ENCODE results near the gene DTNBP1. TPM values are rescaled to one million over a fixed set of nuclear protein-coding genes. Genes with fewer than 3 reads are reported as not detected.

Gene DTNBP1
- total RNA-seq, 1 donor from 2014 or later: 18.2 TPM

DNA sequence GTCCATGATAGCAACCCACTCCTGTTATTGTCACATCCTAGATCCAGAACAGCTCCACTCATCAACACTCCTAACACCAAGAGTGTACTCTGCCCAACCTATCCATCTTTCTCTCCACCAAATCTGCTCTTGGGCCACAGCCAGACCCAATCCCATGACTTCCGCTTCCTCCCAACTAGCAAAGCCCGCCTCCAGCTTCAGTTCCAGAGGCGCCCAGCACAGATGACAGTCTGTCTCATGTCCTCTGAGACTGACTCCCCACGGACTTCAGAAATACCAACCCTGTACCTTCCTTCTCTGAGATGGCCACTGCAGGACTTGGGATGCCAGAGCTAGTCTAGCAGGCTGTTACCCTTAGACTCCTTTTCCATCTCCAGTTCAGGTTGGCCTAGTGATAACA lies 48.6 kb downstream of the DTNBP1 start:
- Histone ChIP-seq H3K9me3 (no peaks in the 10 kb centered on the region), H3K27ac (no peak overlapping the region), H3K4me3 (no peak overlapping the region), H3K27me3 (no peaks in the 10 kb centered on the region), H3K4me1 (no peaks in the 10 kb centered on the region), H3K36me3 (peaks cover 0 to 12% of the 10 kb centered on the region in 2 donors)
- no peak for DNase-seq (ENCODE audit: extremely low spot score in 2 of 2)
- intact Hi-C loops (cut with DNase I): no loop called here
- TF ChIP-seq, protein P1, sequence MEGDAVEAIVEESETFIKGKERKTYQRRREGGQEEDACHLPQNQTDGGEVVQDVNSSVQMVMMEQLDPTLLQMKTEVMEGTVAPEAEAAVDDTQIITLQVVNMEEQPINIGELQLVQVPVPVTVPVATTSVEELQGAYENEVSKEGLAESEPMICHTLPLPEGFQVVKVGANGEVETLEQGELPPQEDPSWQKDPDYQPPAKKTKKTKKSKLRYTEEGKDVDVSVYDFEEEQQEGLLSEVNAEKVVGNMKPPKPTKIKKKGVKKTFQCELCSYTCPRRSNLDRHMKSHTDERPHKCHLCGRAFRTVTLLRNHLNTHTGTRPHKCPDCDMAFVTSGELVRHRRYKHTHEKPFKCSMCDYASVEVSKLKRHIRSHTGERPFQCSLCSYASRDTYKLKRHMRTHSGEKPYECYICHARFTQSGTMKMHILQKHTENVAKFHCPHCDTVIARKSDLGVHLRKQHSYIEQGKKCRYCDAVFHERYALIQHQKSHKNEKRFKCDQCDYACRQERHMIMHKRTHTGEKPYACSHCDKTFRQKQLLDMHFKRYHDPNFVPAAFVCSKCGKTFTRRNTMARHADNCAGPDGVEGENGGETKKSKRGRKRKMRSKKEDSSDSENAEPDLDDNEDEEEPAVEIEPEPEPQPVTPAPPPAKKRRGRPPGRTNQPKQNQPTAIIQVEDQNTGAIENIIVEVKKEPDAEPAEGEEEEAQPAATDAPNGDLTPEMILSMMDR (IDR thresholded peaks at IDR 0.05): no peak
- TF ChIP-seq POLR2AphosphoS5 (IDR thresholded peaks at IDR 0.05; ENCODE audit: insufficient read depth in 1 of 2, low read depth in 1 of 2) (no peak), POLR2A (IDR thresholded peaks at IDR 0.05) (no peak)

DNA sequence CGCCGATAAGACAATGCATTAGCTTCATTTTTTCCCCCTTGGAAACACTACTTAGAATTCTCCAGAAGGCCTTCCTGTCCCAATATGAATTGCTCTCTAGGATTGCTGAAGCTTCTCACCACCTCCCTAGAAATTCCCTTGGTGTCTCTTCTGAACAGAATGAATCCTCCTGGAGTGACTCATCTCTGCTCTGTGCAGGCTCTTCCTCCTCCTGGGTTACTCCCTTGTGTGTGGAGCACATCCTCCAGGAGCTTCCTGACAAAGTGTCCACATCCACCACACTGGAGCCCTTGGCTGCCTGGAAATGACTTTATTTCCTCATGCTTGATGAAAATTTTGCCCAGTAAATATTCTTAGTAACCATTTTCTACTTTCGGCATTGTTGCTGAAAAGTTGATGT lies 54.4 kb downstream of the DTNBP1 start:
- DNase-seq (ENCODE audit: extremely low spot score in 2 of 2): no peak
- H3K27me3 ChIP-seq: no peaks in the 10 kb centered on the region
- H3K27ac ChIP-seq: no peak overlapping the region
- H3K4me3 ChIP-seq: no peak overlapping the region
- H3K4me1 ChIP-seq: no peaks in the 10 kb centered on the region
- TF ChIP-seq, protein P1 (IDR thresholded peaks at IDR 0.05): no peak
- no peak for TF ChIP-seq POLR2AphosphoS5 (IDR thresholded peaks at IDR 0.05; ENCODE audit: insufficient read depth in 1 of 2, low read depth in 1 of 2)
- TF ChIP-seq POLR2A (IDR thresholded peaks at IDR 0.05): no peak
- peaks cover 0 to 12% of the 10 kb centered on the region in 2 donors for H3K36me3 ChIP-seq
- H3K9me3 ChIP-seq: no peaks in the 10 kb centered on the region
- intact Hi-C loops (cut with DNase I): no loop called here

GRCh38 chr6:15607603-15608002 lies 55.2 kb downstream of the DTNBP1 start:
- H3K27ac ChIP-seq: no peak overlapping the region
- intact Hi-C loops (cut with DNase I): no loop called here
- H3K4me3 ChIP-seq: no peak overlapping the region
- no peaks in the 10 kb centered on the region for H3K27me3 ChIP-seq
- no peak for DNase-seq (ENCODE audit: extremely low spot score in 2 of 2)
- peaks cover 0 to 12% of the 10 kb centered on the region in 2 donors for H3K36me3 ChIP-seq
- no peaks in the 10 kb centered on the region for H3K4me1 ChIP-seq
- no peaks in the 10 kb centered on the region for H3K9me3 ChIP-seq
- TF ChIP-seq POLR2AphosphoS5 (IDR thresholded peaks at IDR 0.05; ENCODE audit: insufficient read depth in 1 of 2, low read depth in 1 of 2) (no peak), POLR2A (IDR thresholded peaks at IDR 0.05) (no peak)
- TF ChIP-seq, protein P1 (IDR thresholded peaks at IDR 0.05): no peak

DNA sequence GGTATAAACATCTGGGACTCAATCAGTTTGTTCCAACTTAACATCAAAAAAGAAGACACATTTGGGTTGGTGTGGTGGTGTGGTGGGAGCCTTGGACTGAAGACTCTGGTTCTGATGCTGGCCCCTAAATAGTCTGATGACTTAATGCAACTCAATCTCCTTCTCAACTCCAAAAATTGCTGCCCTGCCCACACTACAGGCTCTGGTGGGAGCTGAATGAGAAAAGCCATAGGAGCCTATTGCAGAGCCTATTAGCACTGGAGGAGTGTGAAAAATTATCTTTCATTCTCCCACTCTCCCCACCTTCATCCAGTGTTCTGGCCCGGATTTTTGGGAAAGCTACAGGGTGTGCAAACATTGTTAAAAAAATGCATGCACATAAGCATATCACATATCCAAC lies 56.5 kb downstream of the DTNBP1 start:
- intact Hi-C loops (cut with DNase I): no loop called here

GRCh38 chr6:15604843-15605242 lies 58.0 kb downstream of the DTNBP1 start:
- H3K4me3 ChIP-seq: no peak overlapping the region
- intact Hi-C loops (cut with DNase I): no loop called here
- peaks cover 0 to 5% of the 10 kb centered on the region in 2 donors for H3K36me3 ChIP-seq
- no peaks in the 10 kb centered on the region for H3K9me3 ChIP-seq
- no peaks in the 10 kb centered on the region for H3K4me1 ChIP-seq
- H3K27ac ChIP-seq: no peak overlapping the region
- DNase-seq (ENCODE audit: extremely low spot score in 2 of 2): no peak
- no peaks in the 10 kb centered on the region for H3K27me3 ChIP-seq
- TF ChIP-seq, protein P1 (IDR thresholded peaks at IDR 0.05): no peak
- TF ChIP-seq POLR2A (IDR thresholded peaks at IDR 0.05): no peak
- no peak for TF ChIP-seq POLR2AphosphoS5 (IDR thresholded peaks at IDR 0.05; ENCODE audit: insufficient read depth in 1 of 2, low read depth in 1 of 2)

More for the DNA sequence above, 56.5 kb downstream of the DTNBP1 start:
- Histone ChIP-seq H3K27ac (no peak overlapping the region), H3K9me3 (no peaks in the 10 kb centered on the region), H3K27me3 (no peaks in the 10 kb centered on the region), H3K36me3 (peaks cover 0 to 6% of the 10 kb centered on the region in 2 donors), H3K4me1 (no peaks in the 10 kb centered on the region), H3K4me3 (no peak overlapping the region)
- TF ChIP-seq POLR2AphosphoS5 (IDR thresholded peaks at IDR 0.05; ENCODE audit: insufficient read depth in 1 of 2, low read depth in 1 of 2) (no peak), POLR2A (IDR thresholded peaks at IDR 0.05) (no peak)
- TF ChIP-seq, protein P1 (IDR thresholded peaks at IDR 0.05): no peak
- DNase-seq (ENCODE audit: extremely low spot score in 2 of 2): no peak

Data from vagina (tissue), 2 donors.